A549 treated with CpdA at 1 μM for 4 hours (cell line): ENCODE measurements around the gene CWC22. TPM values are rescaled to one million over a fixed set of nuclear protein-coding genes. Genes with fewer than 3 reads are reported as not detected.

Source experiments
- total RNA-seq: library from RNA; stranded (reverse); fragments of 200-300 nt; extraction: Qiagen RNA extraction; gene quantifications from 5 replicates; pipeline ENCODE4 v1.2.3, GENCODE V29; 2022; ENCODE audit warnings: low read depth

CWC22 gene
- 11.6 to 19.6 TPM (median 12.8 TPM) in 5 replicates for total RNA-seq

GRCh38 chr2:180006781-180007579 is at the start of gene CWC22:
Gene CWC22 (minus strand): TSS chr2:180007297. CDS start chr2:179993341, 13,956 bp downstream.

Other genes starting within 250 kb of the CWC22 start
- 0.03 TPM in 1 of 5 replicates, not detected in the others for gene ZNF385B, start 145.7 kb downstream of the CWC22 start, total RNA-seq